G401 (cell line): Measurements from ENCODE around the gene VPS51. TPM values are rescaled to one million over a fixed set of nuclear protein-coding genes. Genes with fewer than 3 reads are reported as not detected.

Experiments
- DNase-seq: peaks from one replicate; pipeline ENCODE4 v3.0.0-alpha.2; 2015; ENCODE audit warnings: low spot score
- in situ Hi-C: cut with HindIII; loops from 2 replicates; pipeline ENCODE4 v1.10.0; 2016; ENCODE audit warnings: low sequenced_read_pairs, mixed read lengths
- total RNA-seq: library from RNA; depleted of rRNA; stranded (reverse); fragments of >200 nt; shearing (Covaris generic); gene quantifications from 2 replicates; pipeline ENCODE4 v1.2.3, GENCODE V29; 2014; rRNA removed

VPS51 gene
- total RNA-seq = 212 and 303 TPM in 2 replicates

DNA sequence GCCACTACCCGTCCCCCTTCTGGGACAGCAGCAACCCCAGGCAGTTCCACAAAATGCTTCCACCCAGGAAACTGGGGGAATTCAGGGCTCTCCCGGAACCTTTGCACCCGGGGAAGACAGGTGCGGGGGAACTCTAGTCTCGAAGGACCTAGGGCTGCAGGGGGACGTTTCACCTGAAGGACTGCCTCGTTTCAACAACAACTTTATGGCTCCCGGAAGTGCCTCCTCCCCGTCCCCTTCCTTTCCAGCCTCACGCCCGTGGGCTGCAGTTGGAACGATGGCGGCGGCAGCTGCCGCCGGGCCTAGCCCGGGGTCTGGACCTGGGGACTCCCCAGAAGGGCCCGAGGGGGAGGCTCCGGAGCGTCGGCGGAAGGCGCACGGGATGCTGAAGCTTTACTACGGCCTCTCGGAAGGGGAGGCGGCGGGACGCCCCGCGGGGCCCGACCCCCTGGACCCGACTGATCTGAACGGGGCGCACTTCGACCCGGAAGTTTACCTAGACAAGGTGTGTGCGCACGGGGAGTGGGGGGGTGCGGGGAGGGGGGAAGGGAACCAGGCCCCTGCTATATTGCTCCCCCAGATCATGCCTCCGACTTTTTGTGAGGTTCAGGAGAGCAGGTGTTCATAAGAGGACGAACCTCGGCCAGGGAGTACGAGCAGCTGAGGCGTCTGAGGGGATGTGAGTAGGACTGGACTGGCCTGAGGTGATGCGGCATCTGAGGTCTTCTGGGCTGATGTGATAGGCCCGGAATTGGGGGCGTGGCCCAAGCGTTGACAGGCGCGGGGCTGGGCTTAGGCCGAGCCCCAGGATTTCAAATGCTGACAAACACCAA lies at the start of gene VPS51:
VPS51 (plus strand) TSS at position 241 of the 833 bp plus-strand sequence; CDS start at position 278, 37 bp downstream.
- peak; percentile 90 for DNase-seq
- in situ Hi-C loops = no loop called here

DNA sequence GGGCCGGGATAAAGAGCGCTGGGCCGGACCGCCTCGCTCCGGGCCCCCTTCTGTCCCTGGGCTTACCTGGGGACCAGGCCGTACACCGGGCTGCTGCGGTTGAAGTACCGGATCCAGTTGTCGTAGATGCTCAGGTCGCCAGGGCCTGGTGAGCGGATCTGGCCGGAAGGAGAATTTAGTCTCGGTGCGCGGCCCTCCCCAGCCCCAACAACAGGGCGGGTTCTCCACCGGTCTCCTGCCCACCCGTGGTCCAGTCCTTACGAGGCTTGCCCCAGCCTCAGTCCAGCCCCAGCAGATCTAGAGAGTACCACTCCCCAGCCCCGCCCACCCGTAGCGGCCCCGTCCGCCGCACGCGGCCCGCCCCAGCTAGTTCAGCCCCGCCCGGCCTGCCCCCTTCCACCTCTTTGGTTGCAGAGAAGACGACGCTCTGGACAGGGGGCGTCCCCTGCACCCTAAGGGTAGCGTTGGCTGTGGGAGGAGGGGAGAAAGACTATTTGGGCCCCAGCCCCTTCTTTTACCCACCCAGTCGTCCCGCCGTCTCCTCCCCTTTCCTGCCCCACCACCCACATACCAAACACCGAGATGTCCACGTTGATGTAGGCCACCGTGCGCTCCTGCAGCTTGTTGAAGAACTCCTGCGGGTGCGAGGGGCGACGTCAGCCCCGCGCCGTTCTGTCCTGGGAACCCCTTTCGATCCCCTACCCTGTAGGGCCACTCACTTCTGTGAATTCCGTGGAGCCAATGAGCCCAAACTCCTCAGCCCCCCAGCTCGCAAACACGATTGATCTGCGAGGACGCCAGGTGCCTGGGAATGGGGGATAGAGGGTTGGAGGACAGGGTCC lies 48.2 kb upstream of the VPS51 start:
- in situ Hi-C loops = no loop called here
- no peak for DNase-seq

DNA sequence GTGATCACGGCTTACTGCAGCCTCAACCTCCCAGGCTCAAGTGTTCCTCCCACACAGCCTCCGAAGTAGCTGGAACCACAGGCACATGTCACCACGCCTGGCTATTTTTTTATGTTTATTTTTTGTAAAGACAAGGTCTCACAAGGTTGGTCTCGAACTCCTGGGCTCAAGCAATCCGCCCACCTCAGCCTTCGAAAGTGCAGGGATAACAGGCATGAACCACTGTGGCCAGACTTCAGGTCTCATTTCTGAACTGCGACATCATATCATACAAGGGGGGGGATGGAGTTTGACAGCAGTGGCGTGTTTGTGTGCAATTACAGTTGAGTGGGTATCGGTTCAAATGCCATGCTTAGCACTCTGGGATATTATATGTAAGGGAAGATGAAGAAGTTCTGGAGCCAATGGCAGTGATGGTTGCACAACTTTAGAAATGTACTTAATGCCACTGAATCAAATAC lies 44.6 kb upstream of the VPS51 start:
- DNase-seq = no peak
- in situ Hi-C loops = no loop called here

DNA sequence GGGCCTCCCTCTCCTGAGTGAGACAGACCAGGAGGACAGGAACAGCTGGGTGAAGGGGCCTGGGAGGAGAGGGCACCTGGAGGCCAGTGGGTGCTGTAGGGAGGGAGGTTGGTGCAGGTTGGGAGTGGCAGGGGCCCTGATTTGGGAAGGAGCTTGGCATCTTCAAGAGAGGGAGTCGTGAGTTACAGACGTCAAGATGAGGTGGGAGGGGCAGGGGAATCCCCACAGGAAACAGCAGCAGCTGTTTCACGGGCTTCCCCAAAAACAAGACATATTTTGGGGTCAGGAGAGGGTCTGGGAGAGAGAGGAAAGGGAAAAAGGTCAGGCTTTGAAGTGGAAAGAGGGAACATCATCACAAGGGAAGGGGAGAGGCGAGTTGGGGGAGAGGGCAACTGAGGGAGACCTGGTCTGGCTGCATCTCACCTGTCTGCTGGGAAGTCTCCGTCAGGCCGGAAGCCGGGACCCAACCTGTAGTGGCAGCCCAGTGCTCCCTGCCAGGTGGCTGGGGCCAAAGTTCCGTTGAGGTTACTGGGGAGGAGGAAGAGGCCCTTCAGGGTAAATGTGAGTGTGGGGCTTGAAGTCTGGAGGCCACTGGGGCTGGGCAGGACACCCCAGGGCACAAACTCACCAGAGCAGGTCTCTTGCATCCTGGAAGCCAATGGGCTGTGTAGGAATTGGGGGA lies 42.0 kb upstream of the VPS51 start:
- DNase-seq = no peak
- in situ Hi-C loops = no loop called here

DNA sequence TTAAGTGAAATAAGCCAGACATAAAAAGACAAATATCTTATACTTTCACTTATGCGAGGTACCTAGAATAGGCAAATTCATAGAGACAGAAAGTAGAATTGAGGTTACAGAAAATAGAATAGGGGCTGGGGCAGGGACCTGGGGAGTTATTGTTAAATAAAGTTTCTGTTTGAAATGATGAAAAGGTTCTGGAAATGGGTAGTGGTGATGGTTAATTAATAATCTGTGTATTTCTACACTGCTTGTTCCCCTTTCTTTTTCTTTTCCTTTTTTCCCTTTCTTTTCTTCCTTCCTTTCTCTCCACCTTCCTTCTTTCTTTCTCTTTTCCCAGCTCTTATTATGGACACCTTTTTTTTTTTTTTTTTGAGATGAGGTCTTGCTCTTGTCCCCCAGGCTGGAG lies 40.5 kb upstream of the VPS51 start:
- no peak for DNase-seq
- in situ Hi-C loops = no loop called here

DNA sequence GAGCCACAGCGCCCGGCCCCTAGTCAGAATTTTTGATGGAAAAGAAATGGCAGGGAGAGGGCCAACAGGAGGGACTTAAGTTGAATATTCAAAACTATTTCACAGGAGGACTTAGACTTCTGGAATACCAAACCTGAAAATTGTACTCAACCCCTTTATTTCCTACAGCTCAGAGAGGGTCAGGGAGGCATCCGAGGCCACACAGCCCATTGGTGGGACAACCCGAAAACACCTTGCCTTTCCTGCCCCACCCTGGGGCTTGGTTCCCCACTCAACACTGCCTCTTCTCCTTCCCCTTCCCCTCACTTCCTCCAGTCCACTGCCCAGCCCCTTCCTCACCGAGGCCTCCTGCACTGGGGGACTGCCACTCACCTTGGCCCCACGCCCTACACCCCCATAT lies 39.0 kb upstream of the VPS51 start:
- in situ Hi-C loops = no loop called here

DNA sequence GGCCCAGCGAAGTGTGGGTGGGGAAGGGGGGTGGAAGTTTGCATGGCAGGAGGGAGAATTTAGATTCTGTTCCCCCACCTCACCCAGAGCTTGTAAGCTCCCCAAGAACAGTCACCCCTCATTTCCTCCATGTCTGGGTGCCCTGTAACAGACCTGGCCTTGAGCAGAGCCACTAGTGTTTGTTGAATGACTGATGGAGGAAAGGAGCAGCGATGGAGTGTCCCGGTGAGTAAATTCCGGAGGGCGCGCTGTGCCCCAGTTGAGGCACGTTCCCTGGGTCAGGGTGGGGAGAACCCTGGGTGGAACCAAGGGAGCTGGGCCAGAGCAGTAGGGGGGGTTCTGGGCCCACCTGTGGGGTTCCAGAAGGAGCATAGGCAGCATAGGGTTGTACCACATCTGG lies 38.5 kb upstream of the VPS51 start:
- in situ Hi-C loops = no loop called here
- DNase-seq = no peak

More for the DNA sequence above, 39.0 kb upstream of the VPS51 start:
- no peak for DNase-seq

DNA sequence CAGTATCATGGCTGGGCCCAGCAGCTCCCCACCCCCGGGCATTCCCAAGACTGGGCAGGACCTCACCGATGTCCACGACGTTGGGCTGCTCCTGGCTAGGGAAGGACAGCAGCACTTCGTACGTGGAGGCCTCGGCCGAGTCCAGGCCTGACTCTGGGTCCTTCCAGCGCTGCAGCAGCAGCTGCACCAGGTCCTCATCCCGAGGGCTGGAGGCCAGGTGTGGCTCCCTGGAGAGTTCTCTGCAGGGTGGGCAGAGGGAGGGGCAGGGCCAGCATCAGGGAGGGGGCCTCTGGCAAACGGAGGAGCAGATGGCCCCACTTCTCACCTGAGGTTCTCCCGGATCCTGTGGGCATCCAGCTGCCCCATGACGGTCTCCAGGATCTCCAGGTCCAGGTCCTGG lies 38.0 kb upstream of the VPS51 start:
- in situ Hi-C loops = no loop called here
- no peak for DNase-seq

DNA sequence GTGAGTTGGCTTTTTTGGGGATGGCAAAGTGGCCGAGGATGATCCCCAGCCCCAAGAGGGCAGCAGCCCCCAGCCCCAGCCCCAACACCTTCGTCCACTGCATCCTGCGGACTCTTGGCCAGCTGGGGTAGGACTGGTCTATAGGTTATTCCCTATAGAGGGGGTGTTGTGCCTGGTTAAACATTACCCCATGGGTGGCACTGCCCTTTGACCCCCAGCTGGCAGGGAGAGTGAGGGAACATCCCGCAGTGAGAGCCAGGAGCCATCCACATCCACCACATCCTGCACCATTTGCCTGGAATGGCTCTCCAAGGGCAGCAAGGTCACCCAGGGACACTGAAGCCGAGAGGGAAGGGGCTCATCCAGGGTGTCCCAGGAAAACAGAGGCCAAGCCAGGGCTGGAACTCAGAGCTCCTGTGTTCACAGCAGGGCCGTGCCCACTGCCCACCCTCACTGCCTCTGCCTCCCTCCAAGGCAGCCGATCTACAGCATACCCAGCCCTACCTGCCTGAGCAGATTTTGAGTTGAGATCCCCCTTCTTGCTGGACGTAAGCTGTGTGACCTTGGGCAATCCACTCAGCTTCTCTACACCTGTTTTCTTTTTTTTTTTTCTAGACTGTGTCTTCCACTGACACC lies 37.5 kb upstream of the VPS51 start, which contains the start of gene NAALADL1:
NAALADL1 (minus strand) TSS at position 135 of the 636 bp plus-strand sequence; CDS start at position 103, 32 bp downstream.
- in situ Hi-C loops = no loop called here
- DNase-seq = no peak

DNA sequence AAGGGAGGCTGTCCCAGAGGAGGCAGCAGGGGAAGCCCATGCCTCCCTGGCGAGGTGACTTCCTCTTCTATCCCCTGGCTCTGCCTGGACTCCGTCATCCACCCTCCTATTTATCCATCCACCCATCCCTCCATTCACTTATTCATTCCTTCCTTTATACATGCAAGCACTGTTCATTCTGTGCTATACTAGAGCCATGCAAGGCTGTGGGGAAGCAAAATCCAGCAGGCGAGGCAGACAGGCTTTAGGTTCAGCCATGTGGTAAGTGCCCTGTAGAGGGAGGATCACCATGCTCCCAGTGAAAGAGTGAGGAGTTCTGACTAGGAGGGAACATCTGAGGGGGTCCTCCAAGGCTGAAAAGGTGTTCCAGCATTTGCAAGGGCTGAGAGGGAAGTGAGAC lies 36.5 kb upstream of the VPS51 start:
- in situ Hi-C loops = no loop called here
- DNase-seq = no peak

DNA sequence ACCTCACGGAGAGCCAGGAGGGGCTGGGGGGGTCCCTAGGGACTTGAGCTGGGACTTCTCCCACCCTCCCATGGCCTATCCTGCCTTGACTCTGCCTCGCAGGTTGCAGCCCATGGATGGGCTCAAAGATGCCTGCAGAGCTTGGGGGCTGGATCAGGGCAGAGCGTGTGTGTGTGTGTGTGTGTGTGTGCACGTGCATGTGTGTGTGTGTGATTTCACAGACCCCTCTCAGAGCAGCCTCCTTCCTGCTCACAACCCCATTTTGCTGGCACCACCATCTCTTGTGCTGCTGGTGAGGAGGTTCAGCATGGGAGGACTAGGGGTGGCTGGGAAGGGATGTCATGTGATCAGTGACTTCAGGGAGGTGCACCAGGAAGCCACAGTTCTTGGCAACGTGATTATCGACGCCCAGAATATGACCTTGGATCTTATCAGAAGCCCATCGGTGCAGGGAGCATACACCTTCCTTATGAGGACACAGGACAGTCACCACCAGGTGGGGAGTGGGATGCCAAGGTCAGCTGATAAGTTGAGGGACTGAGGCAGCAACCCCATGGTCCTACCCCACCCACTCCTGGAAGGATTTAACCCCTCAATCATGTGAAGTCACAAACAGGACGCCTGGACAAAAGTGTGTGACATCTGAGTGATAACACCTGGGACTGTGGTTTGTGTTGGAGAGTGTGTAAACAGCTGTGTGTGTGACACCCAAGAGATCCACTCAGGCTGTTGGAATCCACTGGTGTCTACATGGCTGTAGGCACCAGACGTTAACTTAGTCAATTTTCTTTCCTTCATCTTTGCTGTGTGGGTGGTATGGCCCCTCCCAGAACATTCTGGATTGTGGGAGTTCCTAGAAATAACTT lies 35.8 kb upstream of the VPS51 start:
- no peak for DNase-seq
- in situ Hi-C loops = no loop called here

DNA sequence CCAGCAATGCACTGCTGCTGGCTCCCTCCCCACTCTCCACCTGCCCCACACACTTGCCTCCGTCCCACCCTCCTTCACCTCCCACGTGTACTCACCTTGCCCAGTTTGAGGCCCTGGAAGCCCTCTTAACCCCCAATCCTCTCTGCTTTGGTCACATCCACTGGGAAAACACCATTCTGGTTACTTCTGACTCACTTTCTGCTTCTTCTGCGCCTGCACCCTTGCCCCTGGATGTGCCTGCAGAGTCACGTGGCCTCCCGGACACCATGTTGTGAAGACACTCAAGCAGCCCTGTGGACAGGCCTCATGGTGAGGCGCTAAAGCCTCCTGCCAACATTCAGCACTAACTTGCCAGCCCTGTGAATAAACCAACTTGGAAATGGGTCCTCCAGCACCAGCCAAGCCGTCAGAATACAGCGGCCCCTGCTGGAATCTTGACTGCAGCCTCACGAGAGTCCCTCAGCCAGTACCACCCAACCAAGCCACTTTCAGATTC lies 35.1 kb upstream of the VPS51 start:
- in situ Hi-C loops = no loop called here
- peak; percentile 23 for DNase-seq

DNA sequence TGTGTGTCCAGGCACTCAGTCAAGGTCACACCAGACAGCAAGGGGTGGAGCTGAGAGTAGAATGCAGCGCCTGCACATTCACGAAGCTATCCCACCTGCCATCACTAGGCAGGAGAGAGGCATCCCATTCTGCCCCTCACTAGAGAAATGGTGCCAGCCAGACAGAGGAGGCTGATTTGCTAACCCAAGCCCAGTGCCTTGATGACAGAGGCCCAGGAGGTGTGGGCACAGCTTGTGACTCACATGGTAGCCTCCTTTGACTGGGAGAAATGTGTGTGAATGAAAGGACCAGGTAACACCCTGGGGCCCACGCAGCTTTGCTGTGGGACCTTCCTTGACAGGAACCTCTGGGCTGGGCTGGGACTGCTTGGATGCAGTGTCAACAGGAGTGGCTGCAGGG lies 32.5 kb upstream of the VPS51 start:
- in situ Hi-C loops = no loop called here
- DNase-seq = no peak

DNA sequence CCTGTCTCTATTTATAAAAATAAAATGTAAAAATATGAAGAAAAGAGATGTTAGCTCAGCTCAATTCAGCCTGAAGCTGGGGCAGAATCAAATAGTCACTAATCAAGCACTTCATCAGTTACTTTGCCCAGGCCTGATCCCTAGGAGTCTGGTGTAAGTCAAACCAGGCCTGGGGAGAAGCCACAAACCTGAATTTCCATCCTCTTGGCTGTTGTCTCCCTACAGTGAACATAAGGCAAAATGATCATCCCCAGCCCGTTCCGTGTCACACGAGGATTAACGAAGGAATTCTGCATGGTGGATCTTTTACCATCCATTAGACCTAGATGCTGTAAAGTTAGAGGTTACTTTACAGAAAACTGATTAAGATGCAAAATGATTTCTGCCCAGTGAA lies 31.2 kb upstream of the VPS51 start:
- in situ Hi-C loops = no loop called here
- DNase-seq = no peak

DNA sequence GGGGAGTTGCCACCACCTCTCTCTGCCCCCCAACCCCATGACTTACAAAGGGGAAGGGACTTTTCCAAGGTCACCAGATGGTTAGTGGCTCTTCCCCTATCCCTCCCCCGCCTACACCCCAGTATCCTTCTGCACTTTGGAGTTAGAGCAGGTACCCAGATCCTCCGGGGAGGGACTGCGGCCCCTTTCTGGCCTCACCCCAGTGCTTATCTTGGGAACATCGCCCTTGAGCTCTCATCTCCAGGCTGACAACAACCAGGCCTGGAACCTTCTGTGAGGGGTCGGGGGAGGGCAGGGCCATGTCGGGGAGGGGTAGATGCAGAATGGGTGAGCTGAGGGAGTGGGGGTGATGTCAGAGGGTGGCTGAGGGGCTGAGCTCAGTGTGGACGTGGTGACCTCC lies 30.2 kb upstream of the VPS51 start:
- no peak for DNase-seq
- in situ Hi-C loops = no loop called here

DNA sequence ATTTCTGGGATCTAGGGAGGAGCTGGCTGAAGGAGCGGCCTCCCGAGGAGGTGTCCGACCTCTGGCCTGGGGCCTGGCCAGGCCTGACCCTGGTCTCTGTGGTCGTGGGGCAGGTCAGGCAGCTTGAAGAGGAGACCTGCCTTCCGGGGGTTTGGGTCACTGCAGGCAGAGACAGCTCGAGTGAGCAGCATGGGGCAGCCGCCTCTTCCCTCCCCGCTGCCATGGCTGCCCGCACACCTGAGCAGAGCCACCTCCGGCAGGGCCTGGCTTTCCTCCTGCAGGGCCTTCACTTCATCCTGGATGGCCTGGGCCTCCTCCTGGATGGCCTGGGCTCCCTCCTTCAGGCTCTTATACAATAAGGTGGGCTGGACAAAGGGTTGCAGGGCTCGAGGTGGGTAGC lies 29.7 kb upstream of the VPS51 start:
- no peak for DNase-seq
- in situ Hi-C loops = no loop called here

DNA sequence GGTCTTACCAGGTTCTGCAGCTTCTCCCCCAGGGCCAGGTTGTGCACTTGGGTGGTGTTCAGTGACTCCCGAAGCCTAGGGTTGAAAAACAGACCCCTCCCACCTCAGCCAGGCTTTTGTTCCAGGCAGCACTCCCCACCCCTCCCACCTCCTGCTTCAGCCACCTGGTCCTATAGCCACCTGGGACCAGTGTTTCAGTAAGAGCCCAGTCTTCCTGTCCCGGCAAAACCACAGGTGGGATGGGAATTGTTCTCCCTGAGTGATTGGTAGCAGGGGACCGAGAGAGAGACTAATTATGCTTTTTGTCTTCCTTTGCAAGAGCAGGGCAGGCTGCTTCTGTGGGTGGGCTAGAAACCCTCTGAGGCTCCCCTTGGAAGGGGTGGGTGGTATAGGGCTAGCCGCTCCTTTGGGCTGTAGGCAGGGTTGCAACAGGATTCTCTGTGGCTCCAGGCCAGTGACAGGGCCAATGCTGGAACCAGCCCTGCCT lies 29.2 kb upstream of the VPS51 start:
- in situ Hi-C loops = no loop called here

DNA sequence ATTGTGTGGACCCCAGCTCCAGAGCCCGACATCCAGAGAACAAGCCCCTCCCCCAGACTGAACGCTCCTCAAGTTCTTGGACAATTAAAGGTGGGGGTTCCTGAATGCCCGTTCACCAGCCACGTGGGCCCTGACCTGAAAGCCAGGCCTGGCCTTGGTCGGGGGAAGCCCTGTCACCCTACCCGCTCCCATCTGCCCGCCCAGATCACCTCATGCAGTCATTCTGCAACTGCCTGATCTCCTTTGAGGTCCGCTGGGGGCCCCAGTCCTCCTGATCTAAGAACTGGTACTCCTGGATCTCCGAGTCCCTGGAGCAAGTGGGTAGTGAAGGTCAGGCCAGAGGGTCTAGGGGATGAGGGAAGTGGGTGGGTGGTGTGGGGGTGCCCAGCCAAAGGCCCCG lies 28.6 kb upstream of the VPS51 start:
- in situ Hi-C loops = no loop called here
- DNase-seq = no peak

More for the DNA sequence above, 29.2 kb upstream of the VPS51 start:
- no peak for DNase-seq
